HUES64 (cell line): ENCODE results near the gene CGGBP1. TPM values are rescaled to one million over a fixed set of nuclear protein-coding genes. Genes with fewer than 3 reads are reported as not detected.

ENCODE experiments used
- H3K27ac ChIP-seq: 2 replicates; pipeline ENCODE4 v1.7.0; 2013; ENCODE audit warnings: low read depth, low read length, inconsistent platforms
- H3K27me3 ChIP-seq: 2 replicates; pipeline ENCODE4 v1.6.1; 2013; ENCODE audit warnings: mild to moderate bottlenecking, low read length; ENCODE audit not compliant: insufficient read depth
- H3K36me3 ChIP-seq: 2 replicates; pipeline ENCODE4 v1.6.1; 2013; ENCODE audit warnings: mild to moderate bottlenecking, low read length; ENCODE audit not compliant: insufficient read depth
- H3K4me1 ChIP-seq: 2 replicates; pipeline ENCODE4 v1.6.1; 2013; ENCODE audit warnings: mild to moderate bottlenecking, low read length, moderate library complexity; ENCODE audit not compliant: insufficient read depth
- H3K4me3 ChIP-seq: 2 replicates; pipeline ENCODE4 v1.5.1; 2013; ENCODE audit warnings: mild to moderate bottlenecking, low read length, moderate library complexity
- H3K9ac ChIP-seq: 2 replicates; pipeline ENCODE4 v1.6.1; 2013; ENCODE audit warnings: mild to moderate bottlenecking, low read depth, low read length
- H3K9me3 ChIP-seq: 2 replicates; pipeline ENCODE4 v1.6.1; 2013; ENCODE audit warnings: low read depth, low read length; ENCODE audit not compliant: insufficient read depth
- WGBS: fragments of 150-250, 120-280 bp; methylation state at CpG from one replicate; pipeline ENCODE4 v1.1.7; 2013; ENCODE audit warnings: missing lambda C conversion rate; 5-methylcytosine and 5-hydroxymethylcytosine counted together
- polyA plus RNA-seq, 2 experiments: library from polyadenylated mRNA; stranded (reverse); fragments of 50-300 nt; gene quantifications; one replicate each; pipeline ENCODE4 v1.2.3, GENCODE V29; 2013

Gene CGGBP1, protein sequence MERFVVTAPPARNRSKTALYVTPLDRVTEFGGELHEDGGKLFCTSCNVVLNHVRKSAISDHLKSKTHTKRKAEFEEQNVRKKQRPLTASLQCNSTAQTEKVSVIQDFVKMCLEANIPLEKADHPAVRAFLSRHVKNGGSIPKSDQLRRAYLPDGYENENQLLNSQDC
- polyA plus RNA-seq (2013, experiment 1 of 2), result 56.0 TPM
- 63.0 TPM for polyA plus RNA-seq (2013, experiment 2 of 2)

DNA sequence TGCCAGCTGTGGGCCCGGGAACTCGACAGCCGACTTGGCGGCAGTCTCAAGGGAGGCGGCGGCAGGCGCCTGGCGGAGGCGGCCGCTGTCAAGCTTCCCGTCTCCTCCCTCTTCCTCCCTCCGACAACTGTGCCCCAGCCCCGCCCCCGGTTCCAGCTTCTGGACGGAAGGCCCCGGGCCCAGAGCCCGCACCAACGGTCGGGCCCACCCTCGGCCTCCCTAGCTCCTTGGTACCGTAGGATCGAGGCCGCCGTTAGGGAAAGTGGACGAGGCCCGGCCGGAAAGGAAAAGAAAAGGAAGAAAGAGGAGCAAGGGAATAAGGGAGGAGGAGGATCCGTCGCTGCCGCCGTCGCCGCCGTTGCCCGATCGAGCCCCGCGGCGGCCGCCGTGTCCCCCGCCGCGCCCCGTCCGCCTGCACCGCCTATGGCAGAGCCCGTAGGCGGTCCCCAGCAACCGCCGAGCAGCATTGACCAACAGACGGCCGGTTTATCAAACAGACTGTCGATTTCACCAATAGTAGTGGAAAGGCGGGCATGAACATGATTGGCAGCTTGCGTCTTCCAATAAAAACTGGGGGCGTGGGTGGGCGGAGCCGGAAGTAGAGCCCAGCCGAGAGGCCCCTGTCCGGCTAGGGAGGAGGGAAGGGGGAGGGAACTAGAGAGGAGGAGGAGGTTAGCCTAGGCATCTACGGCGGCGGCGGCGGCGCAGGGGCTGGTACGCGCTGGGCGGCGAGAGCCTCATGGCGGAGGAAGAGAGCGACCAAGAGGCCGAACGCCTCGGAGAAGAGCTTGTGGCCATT, at the start of gene CGGBP1, which contains the start of gene ZNF654:
CGGBP1 (minus strand) TSS at position 425 of the 799 bp plus-strand sequence. CDS start 3,029 bp downstream, outside the sequence.
ZNF654 (plus strand) TSS at position 675 of the 799 bp plus-strand sequence; CDS start at position 740, 65 bp downstream.
- Histone ChIP-seq H3K27ac (peak within 1 kb of the TSS; percentile 94), H3K9ac (peak within 1 kb of the TSS; percentile 88), H3K4me3 (peak within 1 kb of the TSS; percentile 91), H3K36me3 (peaks cover 33% of the 10 kb centered on the region), H3K9me3 (no peaks in the 10 kb centered on the region), H3K27me3 (no peaks in the 10 kb centered on the region), H3K4me1 (peaks cover 15% of the 10 kb centered on the region)
- under 1% methylated on average over 76 of the region's 76 CpGs for WGBS

DNA sequence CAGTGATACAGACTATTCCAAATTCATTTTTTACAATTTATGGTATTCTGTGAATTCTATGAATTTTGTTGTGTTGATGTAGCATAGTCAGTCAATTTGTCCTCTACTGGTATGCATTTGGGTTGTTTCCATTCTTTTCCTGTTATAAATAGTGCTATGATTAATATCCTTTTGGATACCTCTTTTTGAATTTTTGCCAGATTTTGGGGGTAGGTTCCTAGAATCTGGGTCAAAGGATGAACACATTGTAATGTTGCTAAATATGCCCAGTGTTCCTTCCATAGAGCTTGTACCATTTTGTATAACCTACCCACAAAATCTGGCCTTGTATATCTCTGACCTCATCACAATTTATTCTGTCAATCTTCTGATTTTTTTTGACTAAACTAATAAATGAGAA, 46.5 kb upstream of the CGGBP1 start:
- Histone ChIP-seq H3K4me1 (no peaks in the 10 kb centered on the region), H3K9ac (no peak overlapping the region), H3K36me3 (0 out of 2 replicates have a peak, but pooled peaks cover 5% of the 10 kb centered on the region), H3K27ac (no peak overlapping the region), H3K27me3 (no peaks in the 10 kb centered on the region), H3K4me3 (no peak overlapping the region), H3K9me3 (no peaks in the 10 kb centered on the region)

DNA sequence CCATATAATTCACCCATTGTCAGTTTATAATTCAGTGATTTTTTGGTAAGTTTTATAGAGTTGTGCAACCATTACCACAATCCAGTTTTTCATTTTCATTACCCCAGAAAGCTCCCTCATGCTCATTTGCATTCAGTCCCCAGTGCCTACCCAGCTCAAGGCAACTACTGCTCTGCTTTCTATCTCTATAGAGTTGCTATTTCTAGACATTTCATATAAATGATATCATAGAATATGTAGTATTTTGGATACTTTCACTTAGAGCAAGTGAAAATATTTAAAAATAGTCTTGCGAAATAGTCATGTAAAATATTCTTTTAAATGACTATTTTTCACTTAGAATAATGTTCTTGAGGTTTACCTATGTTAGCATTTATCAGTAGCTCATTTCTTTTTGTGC, 42.3 kb upstream of the CGGBP1 start:
- Histone ChIP-seq H3K27me3 (no peaks in the 10 kb centered on the region), H3K36me3 (0 out of 2 replicates have a peak, but pooled peaks cover 5% of the 10 kb centered on the region), H3K4me3 (no peak overlapping the region), H3K4me1 (no peaks in the 10 kb centered on the region), H3K27ac (no peak overlapping the region), H3K9ac (no peak overlapping the region), H3K9me3 (no peaks in the 10 kb centered on the region)
- no CpG with 5 or more reads among the region's 1 CpG for WGBS

- whole genome bisulfite sequencing, result 91% methylated on average over 1 of the region's 1 CpG
Observed at GRCh38 chr3:88093266-88093665, 34.5 kb upstream of the CGGBP1 start.

DNA sequence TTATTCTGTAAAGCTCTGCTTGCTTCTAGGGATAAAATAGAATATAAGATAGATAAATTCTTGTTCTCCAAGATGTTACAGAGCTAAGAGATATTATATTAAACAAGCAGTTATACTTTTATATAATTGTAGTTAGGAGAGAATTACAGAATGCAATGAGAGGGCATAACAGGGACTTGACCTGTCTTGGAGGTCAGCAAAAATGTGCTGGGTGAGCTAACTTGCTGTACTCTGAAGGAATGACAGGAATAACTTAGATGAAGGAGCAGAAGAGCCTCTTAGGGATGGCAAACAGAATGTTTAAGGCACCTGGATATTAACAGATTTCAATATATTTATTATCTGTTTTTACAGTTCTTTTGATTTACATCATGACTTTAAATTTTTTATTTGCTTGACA, 33.5 kb upstream of the CGGBP1 start:
- no peaks in the 10 kb centered on the region; the same call in 1 of the 2 replicates for H3K9me3 ChIP-seq
- no peak overlapping the region for H3K9ac ChIP-seq

More at GRCh38 chr3:88093266-88093665, 34.5 kb upstream of the CGGBP1 start:
- Histone ChIP-seq H3K27me3 (no peaks in the 10 kb centered on the region), H3K36me3 (peaks cover 17% of the 10 kb centered on the region), H3K9me3 (no peaks in the 10 kb centered on the region; the same call in 1 of the 2 replicates), H3K4me3 (no peak overlapping the region), H3K4me1 (no peaks in the 10 kb centered on the region), H3K9ac (no peak overlapping the region), H3K27ac (no peak overlapping the region)

GRCh38 chr3:88090681-88091080, 31.9 kb upstream of the CGGBP1 start:
- Histone ChIP-seq H3K4me3 (no peak overlapping the region), H3K4me1 (no peaks in the 10 kb centered on the region), H3K9ac (no peak overlapping the region), H3K27ac (no peak overlapping the region), H3K27me3 (no peaks in the 10 kb centered on the region), H3K9me3 (no peaks in the 10 kb centered on the region; the same call in 1 of the 2 replicates), H3K36me3 (peaks cover 26% of the 10 kb centered on the region)
- 69% methylated on average over 4 of the region's 4 CpGs for WGBS

More for the DNA sequence above, 33.5 kb upstream of the CGGBP1 start:
- H3K4me1 ChIP-seq, result no peaks in the 10 kb centered on the region
- peaks cover 20% of the 10 kb centered on the region for H3K36me3 ChIP-seq
- H3K4me3 ChIP-seq, result no peak overlapping the region
- H3K27me3 ChIP-seq, result no peaks in the 10 kb centered on the region
- H3K27ac ChIP-seq, result no peak overlapping the region

DNA sequence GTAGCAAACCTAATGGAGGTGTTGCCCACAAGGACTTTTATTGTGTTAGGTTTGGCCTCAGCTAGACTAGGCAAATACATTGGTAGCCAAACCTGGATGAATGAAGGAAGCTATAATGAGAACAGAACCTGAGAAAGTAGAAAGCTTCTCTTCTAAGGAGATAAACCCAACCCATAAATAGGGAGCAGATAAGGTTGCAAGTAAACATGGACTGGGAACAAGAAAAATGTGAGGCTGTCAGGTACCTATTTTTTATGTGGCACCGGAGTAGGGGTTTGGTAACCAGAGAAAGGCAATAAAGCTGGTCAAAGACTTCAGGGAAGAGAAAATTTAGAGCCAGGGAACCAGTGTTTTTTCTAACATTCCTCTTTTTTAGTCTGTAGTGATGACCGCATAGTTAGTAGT, 25.3 kb upstream of the CGGBP1 start:
- Histone ChIP-seq H3K9ac (no peak overlapping the region), H3K27ac (no peak overlapping the region), H3K27me3 (no peaks in the 10 kb centered on the region), H3K4me1 (no peaks in the 10 kb centered on the region), H3K4me3 (no peak overlapping the region), H3K36me3 (peaks cover 13% of the 10 kb centered on the region; the same call in 1 of the 2 replicates), H3K9me3 (peaks cover 5% of the 10 kb centered on the region; the same call in 1 of the 2 replicates)
- WGBS, result 90% methylated on average over 2 of the region's 2 CpGs

DNA sequence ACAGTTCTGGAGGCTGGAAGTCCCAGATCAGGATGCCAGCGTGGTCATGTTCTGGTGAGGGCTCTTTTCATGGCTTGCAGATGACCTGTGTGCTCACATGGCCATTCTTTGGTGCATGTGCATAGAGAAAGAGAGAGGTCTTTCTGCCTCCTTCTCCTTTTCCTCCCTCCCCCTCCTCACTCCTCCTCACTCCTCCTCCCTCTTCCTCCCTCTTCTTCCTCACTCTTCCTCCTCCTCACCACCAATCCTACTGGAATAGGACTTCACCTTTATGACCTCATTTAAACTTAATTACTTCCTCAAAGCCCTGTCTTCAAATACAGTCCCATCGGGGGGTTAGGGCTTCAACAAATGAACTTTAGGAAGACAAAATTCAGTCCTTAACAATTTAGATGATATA, 24.0 kb upstream of the CGGBP1 start:
- H3K36me3 ChIP-seq, result peaks cover 13% of the 10 kb centered on the region; the same call in 1 of the 2 replicates
- 95% methylated on average over 2 of the region's 2 CpGs for WGBS
- H3K4me3 ChIP-seq, result no peak overlapping the region
- H3K27me3 ChIP-seq, result no peaks in the 10 kb centered on the region
- peaks cover 5% of the 10 kb centered on the region; the same call in 1 of the 2 replicates for H3K9me3 ChIP-seq
- H3K9ac ChIP-seq, result no peak overlapping the region
- H3K4me1 ChIP-seq, result no peaks in the 10 kb centered on the region
- no peak overlapping the region for H3K27ac ChIP-seq

- H3K9ac ChIP-seq, result no peak overlapping the region
- peaks cover 3% of the 10 kb centered on the region; the same call in 1 of the 2 replicates for H3K36me3 ChIP-seq
- H3K4me3 ChIP-seq, result no peak overlapping the region
- no peak overlapping the region for H3K27ac ChIP-seq
- no peaks in the 10 kb centered on the region for H3K4me1 ChIP-seq
- 86% methylated on average over 2 of the region's 3 CpGs for WGBS
- H3K27me3 ChIP-seq, result no peaks in the 10 kb centered on the region
- peaks cover 5% of the 10 kb centered on the region; the same call in 1 of the 2 replicates for H3K9me3 ChIP-seq
Observed at GRCh38 chr3:88078932-88079331, 20.1 kb upstream of the CGGBP1 start.

GRCh38 chr3:88076712-88077111, 17.9 kb upstream of the CGGBP1 start:
- Histone ChIP-seq H3K36me3 (peaks cover 2% of the 10 kb centered on the region; the same call in 1 of the 2 replicates), H3K9ac (no peak overlapping the region), H3K27me3 (no peaks in the 10 kb centered on the region), H3K9me3 (peaks cover 3% of the 10 kb centered on the region; the same call in 1 of the 2 replicates), H3K4me3 (no peak overlapping the region), H3K4me1 (no peaks in the 10 kb centered on the region), H3K27ac (no peak overlapping the region)
- 100% methylated on average over 1 of the region's 1 CpG for WGBS

DNA sequence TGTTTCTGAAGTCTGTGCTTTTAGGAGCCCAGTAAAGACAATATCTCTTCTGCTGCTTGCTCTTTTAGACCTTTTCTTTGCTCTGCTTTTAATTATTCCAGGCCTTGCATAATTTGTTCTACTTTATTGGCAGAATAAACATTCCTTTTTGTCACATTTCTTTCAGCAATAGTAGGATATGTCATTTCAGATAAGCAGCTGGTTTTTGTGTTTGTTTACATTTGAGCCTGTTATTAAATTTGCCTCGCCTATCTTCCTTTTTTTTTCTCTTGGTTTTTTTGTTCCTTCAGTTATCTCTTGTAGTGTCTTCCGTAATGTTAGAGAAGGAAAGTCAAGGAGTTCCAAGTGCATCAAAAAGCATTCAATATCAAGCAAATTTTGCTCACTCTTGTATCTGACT, 16.7 kb upstream of the CGGBP1 start:
- no peak overlapping the region for H3K27ac ChIP-seq
- no peaks in the 10 kb centered on the region for H3K27me3 ChIP-seq
- no peak overlapping the region for H3K4me3 ChIP-seq
- no peaks in the 10 kb centered on the region for H3K36me3 ChIP-seq
- no peaks in the 10 kb centered on the region for H3K4me1 ChIP-seq
- 100% methylated on average over 2 of the region's 2 CpGs for WGBS
- no peak overlapping the region for H3K9ac ChIP-seq
- H3K9me3 ChIP-seq, result no peaks in the 10 kb centered on the region
